Psoas muscle (tissue), 8 donors: Measurements from ENCODE around the gene ZNF837. TPM values are rescaled to one million over a fixed set of nuclear protein-coding genes. Genes with fewer than 3 reads are reported as not detected.
"Not testable (repeated sequence)": the region's sequence is repeated elsewhere in the genome, so short reads cannot be mapped to it uniquely, and the experiment has no call there.

Experiments used
- ATAC-seq, 4 donors: fragments of 200-7000 bp; cut with Tn5 transposase; one replicate each; pipeline ENCODE4 v1.9.1; 2020; ENCODE audit warnings: moderate library complexity in 3 of 4, mild to moderate bottlenecking in 2 of 4
- DNase-seq, 2 donors: peaks; one replicate each; pipeline ENCODE4 v3.0.0-alpha.2; 2020
- H3K27ac ChIP-seq: fragments of 200-600 bp; one replicate; pipeline ENCODE4 v1.8.0; 2022
- H3K27me3 ChIP-seq, 3 donors: fragments of 200-600 bp in 1 of 3; one replicate each; pipeline versions ENCODE4 v1.6.1 to v1.8.0; 2013 to 2022; ENCODE audit warnings: low read length in 2 of 3, mild to moderate bottlenecking in 2 of 3, moderate library complexity in 1 of 3; ENCODE audit not compliant: insufficient read depth in 3 of 3
- H3K36me3 ChIP-seq, 2 donors: fragments of 200-600 bp in 1 of 2; one replicate each; pipeline versions ENCODE4 v1.6.1 to v1.8.0; 2013 to 2022; ENCODE audit warnings: low read depth in 1 of 2, mild to moderate bottlenecking in 1 of 2, moderate library complexity in 1 of 2; ENCODE audit not compliant: insufficient read depth in 1 of 2
- H3K4me1 ChIP-seq: fragments of 200-600 bp; one replicate; pipeline ENCODE4 v1.8.0; 2022
- H3K4me3 ChIP-seq: fragments of 200-600 bp; one replicate; pipeline ENCODE4 v1.8.0; 2022; ENCODE audit warnings: mild to moderate bottlenecking
- H3K9me3 ChIP-seq: fragments of 200-600 bp; one replicate; pipeline ENCODE4 v1.8.0; 2022
- WGBS, 3 donors: extraction: QIAGEN DNeasy Blood & Tissue Kit; methylation state at CpG; one replicate each; pipeline versions ENCODE4 v1.1.6 to v1.1.7; 2013; 5-methylcytosine and 5-hydroxymethylcytosine counted together
- intact Hi-C, 2 donors: fragments of 100-400 bp; cut with DNase I; formaldehyde crosslinking; loops; one replicate each; pipeline versions ENCODE4 v1.11.0 to v1.14.2; 2022
- polyA plus RNA-seq, 3 donors: library from polyadenylated mRNA; stranded (reverse); fragments of 200-250 nt; gene quantifications; one replicate each; pipeline ENCODE4 v1.2.3, GENCODE V29; 2013
- total RNA-seq, 4 donors: library from RNA; stranded (reverse); fragmentation: NEBNext Ultra II Directional in 2 of 4; extraction: Animal tissue kit (Norgen Biotek cat#: 25700) in 2 of 4; gene quantifications; one replicate each; pipeline versions ENCODE4 v1.2.1 to v1.2.4, GENCODE V29; 2021 to 2023
- TF ChIP-seq, protein P1 (sequence below): fragments of 200-600 bp; IDR thresholded peaks from one replicate; pipeline ENCODE4 v1.8.0; 2022; ENCODE audit warnings: antibody characterized with exemption
- donor health status: healthy with polysubstance abuse.
- donor health status: DM: no; HTN: no; CAD: no; lungs with moderate emphysema.
- donor health status: Bipolar disorder and iron deficiency.
- donor health status: healthy.
- donor health status: DM: yes; HTN: yes; CAD: no.
- donor health status: DM: no; HTN: no; CAD: no.
- donor health status: DM: no; HTN: no; CAD: no.
- donor health status: DM: yes; HTN: yes; CAD: no.

ZNF837 gene
- total and polyA plus RNA-seq, 7 donors = 0.08 to 0.34 (median 0.24) TPM

- TF ChIP-seq, protein P1, sequence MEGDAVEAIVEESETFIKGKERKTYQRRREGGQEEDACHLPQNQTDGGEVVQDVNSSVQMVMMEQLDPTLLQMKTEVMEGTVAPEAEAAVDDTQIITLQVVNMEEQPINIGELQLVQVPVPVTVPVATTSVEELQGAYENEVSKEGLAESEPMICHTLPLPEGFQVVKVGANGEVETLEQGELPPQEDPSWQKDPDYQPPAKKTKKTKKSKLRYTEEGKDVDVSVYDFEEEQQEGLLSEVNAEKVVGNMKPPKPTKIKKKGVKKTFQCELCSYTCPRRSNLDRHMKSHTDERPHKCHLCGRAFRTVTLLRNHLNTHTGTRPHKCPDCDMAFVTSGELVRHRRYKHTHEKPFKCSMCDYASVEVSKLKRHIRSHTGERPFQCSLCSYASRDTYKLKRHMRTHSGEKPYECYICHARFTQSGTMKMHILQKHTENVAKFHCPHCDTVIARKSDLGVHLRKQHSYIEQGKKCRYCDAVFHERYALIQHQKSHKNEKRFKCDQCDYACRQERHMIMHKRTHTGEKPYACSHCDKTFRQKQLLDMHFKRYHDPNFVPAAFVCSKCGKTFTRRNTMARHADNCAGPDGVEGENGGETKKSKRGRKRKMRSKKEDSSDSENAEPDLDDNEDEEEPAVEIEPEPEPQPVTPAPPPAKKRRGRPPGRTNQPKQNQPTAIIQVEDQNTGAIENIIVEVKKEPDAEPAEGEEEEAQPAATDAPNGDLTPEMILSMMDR = peak; percentile 37
- Histone ChIP-seq H3K27ac (peak overlapping the region; percentile 79), H3K4me3 (peak overlapping the region; percentile 86), H3K4me1 (peaks cover 11% of the 10 kb centered on the region), H3K27me3 (no peaks in the 10 kb centered on the region), H3K36me3 (peaks cover 0 to 6% of the 10 kb centered on the region in 2 donors), H3K9me3 (no peaks in the 10 kb centered on the region)
- WGBS, 3 donors = 56 to 57% (median 57%) methylated on average over 9 to 10 of the region's 10 CpGs
- intact Hi-C loops = no loop called here
- ATAC-seq (no peak), DNase-seq (no peak)
Measured at GRCh38 chr19:58406818-58407657, 26.2 kb upstream of the ZNF837 start.

DNA sequence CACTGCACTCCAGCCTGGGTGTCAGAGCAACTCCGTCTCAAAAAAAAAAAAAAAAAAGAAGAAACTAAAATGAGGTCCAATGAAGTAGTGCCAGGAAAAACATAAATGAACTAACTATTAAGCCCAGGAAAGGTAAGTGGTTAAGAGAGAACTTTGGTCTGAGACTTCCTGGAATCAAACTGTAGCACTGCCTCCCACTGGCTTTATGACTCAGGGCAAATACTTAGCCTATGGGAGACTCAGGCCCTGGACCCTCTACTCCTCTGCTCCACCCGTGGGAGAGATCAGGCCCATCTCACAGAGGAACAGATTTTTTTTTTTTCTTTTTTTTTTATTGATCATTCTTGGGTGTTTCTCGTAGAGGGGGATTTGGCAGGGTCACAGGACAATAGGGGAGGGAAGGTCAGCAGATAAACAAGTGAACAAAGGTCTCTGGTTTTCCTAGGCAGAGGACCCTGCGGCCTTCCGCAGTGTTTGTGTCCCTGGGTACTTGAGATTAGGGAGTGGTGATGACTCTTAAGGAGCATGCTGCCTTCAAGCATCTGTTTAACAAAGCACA, 23.2 kb upstream of the ZNF837 start:
- DNase-seq, H3K36me3 ChIP-seq, H3K27me3 ChIP-seq, H3K4me3 ChIP-seq, ATAC-seq, intact Hi-C loops, H3K27ac ChIP-seq, H3K9me3 ChIP-seq: not testable (repeated sequence)
- WGBS, 3 donors = 70 to 74% (median 72%) methylated on average over 4 to 5 of the region's 5 CpGs
- peaks cover 13% of the 10 kb centered on the region for H3K4me1 ChIP-seq

- no peak for DNase-seq
- ATAC-seq = no peak
- H3K36me3 ChIP-seq = no peaks in the 10 kb centered on the region
- H3K27me3 ChIP-seq = peaks cover 0 to 9% (median 3%) of the 10 kb centered on the region in 3 donors
- WGBS, 3 donors = 22 to 31% (median 23%) methylated on average over 19 to 23 of the region's 23 CpGs
- peak overlapping the region; percentile 69 for H3K4me3 ChIP-seq
- peaks cover 8% of the 10 kb centered on the region for H3K4me1 ChIP-seq
- intact Hi-C loops = loop anchor here in 1 of 2 donors (2.0 kb wide), 1 partner anchor 17 kb away; no protein-coding TSS in a partner anchor
- TF ChIP-seq, protein P1 = no peak
- no peak overlapping the region for H3K27ac ChIP-seq
- H3K9me3 ChIP-seq = no peaks in the 10 kb centered on the region
Measured at GRCh38 chr19:58401840-58402421, 21.1 kb upstream of the ZNF837 start.

DNA sequence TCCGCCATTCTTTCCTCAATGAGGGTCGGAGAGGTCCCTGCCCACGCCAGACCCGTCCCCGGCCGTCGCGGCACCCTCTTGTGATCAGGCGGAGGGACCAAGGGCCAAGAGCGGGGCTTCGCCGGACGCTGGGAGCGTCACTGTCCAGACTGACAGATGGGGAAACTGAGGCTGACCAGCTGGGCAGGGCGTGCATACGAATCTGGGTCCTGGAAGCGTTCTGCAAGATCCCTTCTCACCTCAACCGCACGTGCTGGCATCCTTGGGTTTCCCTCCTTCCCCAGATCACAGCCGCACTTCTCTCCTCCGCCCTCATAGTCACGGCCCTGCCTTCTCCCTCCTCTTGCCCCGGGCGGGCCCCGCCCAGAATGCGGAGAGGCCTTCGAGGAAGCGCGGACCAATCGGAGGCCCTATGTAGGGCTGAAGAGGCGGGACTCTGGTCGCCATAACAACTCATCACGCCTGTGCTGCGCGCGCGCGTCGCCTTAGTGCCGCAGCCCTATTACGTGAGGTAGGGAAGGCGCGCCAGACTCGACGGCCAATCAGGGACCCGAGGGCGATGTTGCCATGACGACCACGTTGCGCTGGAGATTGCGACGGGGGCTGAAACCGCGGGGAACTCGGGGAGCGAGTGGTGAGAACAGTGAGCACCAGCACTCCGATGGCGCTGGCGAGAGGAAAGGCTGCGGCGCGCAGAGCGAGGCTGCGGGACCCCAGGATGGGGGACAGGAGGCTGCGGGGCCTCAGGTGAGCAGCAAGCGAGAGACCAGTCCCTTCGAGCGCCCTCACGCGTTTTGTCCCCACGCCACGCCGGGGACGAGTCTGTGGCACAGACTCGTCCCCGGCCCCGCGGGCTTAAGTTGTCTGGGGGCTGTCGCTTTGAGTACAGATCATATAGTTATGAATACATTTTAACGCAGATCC, 20.3 kb upstream of the ZNF837 start:
- Histone ChIP-seq H3K4me1 (peaks cover 8% of the 10 kb centered on the region), H3K27ac (peak overlapping the region; percentile 53), H3K4me3 (peak overlapping the region; percentile 69), H3K9me3 (no peaks in the 10 kb centered on the region), H3K36me3 (no peaks in the 10 kb centered on the region), H3K27me3 (peaks cover 0 to 13% (median 8%) of the 10 kb centered on the region in 3 donors)
- peak; percentile 99 to 100 for DNase-seq
- ATAC-seq = peak; percentile 99 to 100 (median 100)
- intact Hi-C loops = loop anchor here in 1 of 2 donors (2.0 kb wide), 1 partner anchor 16 kb away; no protein-coding TSS in a partner anchor
- 1 to 2% (median 1%) methylated on average over 72 to 80 of the region's 80 CpGs for WGBS, 3 donors
- TF ChIP-seq, protein P1 = no peak
